Activated CD8-positive, alpha-beta memory T cell treated with anti-CD3 and anti-CD28 coated beads for 36 hours (primary cell): ENCODE data around the gene VIPR2. TPM values are rescaled to one million over a fixed set of nuclear protein-coding genes. Genes with fewer than 3 reads are reported as not detected.

ENCODE experiments used
- CTCF ChIA-PET: fragments of 350-600 bp; sonication (Branson Sonifier 250); formaldehyde crosslinking; loops from one replicate; lab custom pipeline; 2021; ENCODE audit warnings: antibody characterized with exemption; lab: Charles Lee
- POLR2A ChIA-PET: fragments of 350-600 bp; sonication (Branson Sonifier 250); formaldehyde crosslinking; loops from one replicate; lab custom pipeline; 2021; ENCODE audit warnings: antibody characterized with exemption; lab: Charles Lee
- total RNA-seq, 2 experiments: library from RNA; stranded (reverse); gene quantifications; one replicate each; pipeline ENCODE4 v1.2.3, GENCODE V29; 2021

Gene VIPR2
- total RNA-seq, 2 experiments from 2014 or later: 0.08 to 0.19 TPM

GRCh38 chr7:159035571-159036073 is 109.0 kb downstream of the VIPR2 start:
- CTCF ChIA-PET: no interaction called here
- POLR2A ChIA-PET: no interaction called here

GRCh38 chr7:159034988-159035387 is 109.7 kb downstream of the VIPR2 start:
- ChIA-PET CTCF (no interaction called here), POLR2A (no interaction called here)

GRCh38 chr7:159034394-159034793 is 110.3 kb downstream of the VIPR2 start:
- ChIA-PET CTCF (no interaction called here), POLR2A (no interaction called here)

GRCh38 chr7:159033956-159034355 is 110.7 kb downstream of the VIPR2 start:
- POLR2A ChIA-PET: no interaction called here
- CTCF ChIA-PET: no interaction called here

- POLR2A ChIA-PET: no interaction called here
- CTCF ChIA-PET: no interaction called here
Measured at GRCh38 chr7:159033473-159033825, 111.2 kb downstream of the VIPR2 start.

GRCh38 chr7:159032753-159033472 is 111.8 kb downstream of the VIPR2 start:
- CTCF ChIA-PET: no interaction called here
- POLR2A ChIA-PET: no interaction called here

GRCh38 chr7:159032322-159032721 is 112.3 kb downstream of the VIPR2 start:
- CTCF ChIA-PET: no interaction called here
- POLR2A ChIA-PET: no interaction called here

GRCh38 chr7:159031750-159032149 is 112.9 kb downstream of the VIPR2 start:
- POLR2A ChIA-PET: interaction anchor here (0.6 kb wide), 1 partner anchor 375 kb away, joined by 4 read pairs; no protein-coding TSS in a partner anchor
- CTCF ChIA-PET: no interaction called here

- ChIA-PET CTCF (no interaction called here), POLR2A (interaction anchor here (0.6 kb wide), 1 partner anchor 374 kb away, joined by 4 read pairs; no protein-coding TSS in a partner anchor)
Measured at GRCh38 chr7:159031135-159031701, 113.4 kb downstream of the VIPR2 start.

- ChIA-PET POLR2A (interaction anchor here (0.7 kb wide), 1 partner anchor 56 kb away, joined by 4 read pairs; no protein-coding TSS in a partner anchor), CTCF (no interaction called here)
Measured at GRCh38 chr7:159030490-159031134, 114.1 kb downstream of the VIPR2 start.

GRCh38 chr7:159028508-159029401 is 115.9 kb downstream of the VIPR2 start:
- POLR2A ChIA-PET: no interaction called here

GRCh38 chr7:159027789-159028507 is 116.7 kb downstream of the VIPR2 start:
- POLR2A ChIA-PET: no interaction called here
- CTCF ChIA-PET: no interaction called here

More at GRCh38 chr7:159028508-159029401, 115.9 kb downstream of the VIPR2 start:
- CTCF ChIA-PET: no interaction called here

GRCh38 chr7:159027056-159027788 is 117.4 kb downstream of the VIPR2 start:
- ChIA-PET CTCF (no interaction called here), POLR2A (no interaction called here)

- ChIA-PET POLR2A (no interaction called here), CTCF (no interaction called here)
Measured at GRCh38 chr7:159026271-159027055, 118.2 kb downstream of the VIPR2 start.

- ChIA-PET CTCF (interaction anchor here (0.6 kb wide), 1 partner anchor 138 kb away, joined by 3 read pairs; no protein-coding TSS in a partner anchor), POLR2A (no interaction called here)
Measured at GRCh38 chr7:159025161-159025779, 119.4 kb downstream of the VIPR2 start.

- ChIA-PET POLR2A (no interaction called here), CTCF (no interaction called here)
Measured at GRCh38 chr7:159024280-159024951, 120.3 kb downstream of the VIPR2 start.
